HepG2 (cell line): Measurements from ENCODE around the gene DPH3. TPM values are rescaled to one million over a fixed set of nuclear protein-coding genes. Genes with fewer than 3 reads are reported as not detected.

Experiments
- ATAC-seq: fragments of 200-7000 bp; cut with Tn5 transposase; 3 replicates; pipeline ENCODE4 v1.9.1; 2020; ENCODE audit warnings: mild to moderate bottlenecking, moderate library complexity
- BruUV-seq: library from RNA; stranded (reverse); fragments of 400-500 nt; replicated peaks from 2 replicates; lab custom pipeline; 2021; lab: Mats Ljungman, UMichigan
- CTCF ChIA-PET: fragments of 300-600 bp; formaldehyde crosslinking; extraction: SDS; loops from one replicate; lab custom pipeline; 2021; ENCODE audit warnings: low total read pairs, inconsistent platforms, low intra/inter-chr PET ratio; lab: Yijun Ruan, JAX
- POLR2A ChIA-PET: fragments of 350-600 bp; sonication (Branson Sonifier 250); formaldehyde crosslinking; loops from one replicate; lab custom pipeline; 2020; ENCODE audit warnings: antibody characterized with exemption, inconsistent platforms; lab: Yijun Ruan, JAX
- DNase-seq: peaks from one replicate; pipeline ENCODE4 v3.0.0-alpha.2; 2015; ENCODE audit warnings: low spot score
- FAIRE-seq: peaks from 3 replicates; lab custom pipeline; 2011; peaks lifted over from hg19 to GRCh38; lab: Jason Lieb, UNC
- H2AFZ ChIP-seq: one replicate; pipeline ENCODE4 v1.6.1; 2011; ENCODE audit warnings: low read length, inconsistent platforms
- H3K27ac ChIP-seq: fragments of 300-600 bp; 3 replicates; pipeline ENCODE4 v1.8.0; 2011; ENCODE audit warnings: mixed run types, mild to moderate bottlenecking, mixed read lengths, low read length, inconsistent platforms; ENCODE audit not compliant: insufficient read depth; ENCODE audit errors: extremely low read length
- H3K27me3 ChIP-seq, 2 experiments: fragments of 200-600 bp in 1 of 2; 2 replicates in 1 of 2; 3 replicates in 1 of 2; pipeline versions ENCODE4 v1.6.0 to v1.8.0; 2011; ENCODE audit warnings: low read length in 2 of 2, mild to moderate bottlenecking in 2 of 2, moderate library complexity in 2 of 2, inconsistent platforms in 1 of 2; ENCODE audit not compliant: insufficient read depth in 2 of 2, control insufficient read depth in 1 of 2
- H3K36me3 ChIP-seq, 2 experiments: fragments of 200-600 bp in 1 of 2; replicated peaks in 1 of 2; 2 replicates in 1 of 2; 3 replicates in 1 of 2; pipeline versions ENCODE4 v1.5.1 to v1.8.0; 2011; ENCODE audit warnings: low read length in 2 of 2, inconsistent platforms in 1 of 2; ENCODE audit not compliant: insufficient read depth in 2 of 2, control insufficient read depth in 1 of 2
- H3K4me1 ChIP-seq: 2 replicates; pipeline ENCODE4 v1.5.1; 2012; ENCODE audit warnings: low read length, inconsistent platforms; ENCODE audit not compliant: insufficient read depth
- H3K4me2 ChIP-seq: 2 replicates; pipeline ENCODE4 v1.6.0; 2011; ENCODE audit warnings: low read depth, low read length, inconsistent platforms
- H3K4me3 ChIP-seq, 3 experiments: fragments of 200-600 bp in 1 of 3; sonication (generic), shearing (Covaris generic) in 1 of 3; replicated peaks in 1 of 3; 2 replicates each; pipeline ENCODE4 v1.5.1; 2011 to 2016; ENCODE audit warnings: low read length in 3 of 3, inconsistent platforms in 2 of 3, low read depth in 2 of 3, mild to moderate bottlenecking in 2 of 3, control low read depth in 1 of 3, mixed read lengths in 1 of 3; ENCODE audit not compliant: insufficient read depth in 1 of 3
- H3K79me2 ChIP-seq: one replicate; pipeline ENCODE4 v1.6.1; 2011; ENCODE audit warnings: low read length, inconsistent platforms; ENCODE audit not compliant: insufficient read depth
- H3K9ac ChIP-seq: 2 replicates; pipeline ENCODE4 v1.6.0; 2011; ENCODE audit warnings: mild to moderate bottlenecking, low read depth, low read length, inconsistent platforms; ENCODE audit not compliant: insufficient read depth
- H3K9me3 ChIP-seq: 2 replicates; pipeline ENCODE4 v1.5.1; 2012; ENCODE audit warnings: mild to moderate bottlenecking, low read length
- H4K20me1 ChIP-seq: 2 replicates; pipeline ENCODE4 v1.6.0; 2011; ENCODE audit warnings: inconsistent platforms, mild to moderate bottlenecking, low read length, moderate library complexity; ENCODE audit not compliant: insufficient read depth
- ISL2 ChIP-seq: sonication (generic); formaldehyde crosslinking; IDR thresholded peaks from 2 replicates; pipeline ENCODE4 v1.5.0; 2020; ENCODE audit warnings: missing genetic modification reagents
- KDM5B ChIP-seq: sonication (generic); formaldehyde crosslinking; IDR thresholded peaks from 2 replicates; pipeline ENCODE4 v1.4.0; 2020; ENCODE audit warnings: missing genetic modification reagents, mild to moderate bottlenecking, borderline replicate concordance
- POLR2AphosphoS5 ChIP-seq: IDR thresholded peaks from 2 replicates; pipeline ENCODE4 v1.6.1; 2012; ENCODE audit warnings: low read depth, low read length
- SNAI1 ChIP-seq: sonication (generic); formaldehyde crosslinking; IDR thresholded peaks from 2 replicates; pipeline ENCODE4 v1.5.0; 2020; ENCODE audit warnings: mild to moderate bottlenecking, missing genetic modification reagents, borderline replicate concordance
- TBP ChIP-seq: sonication (generic); formaldehyde crosslinking; IDR thresholded peaks from 2 replicates; pipeline ENCODE4 v1.5.0; 2020; ENCODE audit warnings: missing genetic modification reagents
- TCF7 ChIP-seq: sonication (generic); IDR thresholded peaks from 2 replicates; pipeline ENCODE4 v1.6.1; 2016; ENCODE audit warnings: antibody characterized with exemption, low read depth
- ZBTB34 ChIP-seq: sonication (generic); formaldehyde crosslinking; IDR thresholded peaks from 2 replicates; pipeline ENCODE4 v1.8.0; 2022; ENCODE audit warnings: mild to moderate bottlenecking, missing genetic modification reagents
- ZNF260 ChIP-seq: sonication (generic); formaldehyde crosslinking; IDR thresholded peaks from 2 replicates; pipeline ENCODE4 v1.4.0; 2020; ENCODE audit warnings: missing genetic modification reagents, low read depth, mild to moderate bottlenecking, borderline replicate concordance
- ZNF282 ChIP-seq: fragments of 450-650 bp; IDR thresholded peaks from 2 replicates; pipeline ENCODE4 v1.6.1; 2018; ENCODE audit not compliant: partially characterized antibody
- ZNF556 ChIP-seq: sonication (generic); formaldehyde crosslinking; IDR thresholded peaks from 2 replicates; pipeline ENCODE4 v1.4.0; 2020; ENCODE audit warnings: mild to moderate bottlenecking, missing genetic modification reagents, borderline replicate concordance
- ZNF589 ChIP-seq: sonication (generic); formaldehyde crosslinking; conservative IDR thresholded peaks from 2 replicates; pipeline ENCODE4 v1.8.0; 2022; ENCODE audit warnings: mild to moderate bottlenecking, moderate library complexity, missing genetic modification reagents
- ZNF782 ChIP-seq: sonication (generic); formaldehyde crosslinking; IDR thresholded peaks from 2 replicates; pipeline ENCODE4 v1.4.0; 2020; ENCODE audit warnings: missing genetic modification reagents, mild to moderate bottlenecking, borderline replicate concordance
- WGBS: methylation state at CpG from one replicate; pipeline ENCODE4 v1.1.6; 2017; ENCODE audit warnings: low lambda C conversion rate; 5-methylcytosine and 5-hydroxymethylcytosine counted together
- in situ Hi-C: cut with HindIII; loops from 2 replicates; pipeline ENCODE4 v1.10.0; 2017; ENCODE audit warnings: low pct_unique_long_range_greater_than_20kb; ENCODE audit not compliant: extremely low pct_ligation_motif_present
- intact Hi-C: fragments of 100-400 bp; cut with micrococcal nuclease; formaldehyde crosslinking; loops from one replicate; pipeline ENCODE4 v1.10.0; 2022; ENCODE audit not compliant: unreplicated experiment
- polyA plus RNA-seq, 8 experiments: library from polyadenylated mRNA; depleted of rRNA in 3 of 8; stranded (reverse) in 7 of 8; unstranded in 1 of 8; fragments of >200 nt; fragmentation: Illumina TruSeq in 4 of 8; extraction: Trizol in 4 of 8; gene quantifications; 2 replicates each; pipeline versions ENCODE4 v1.2.1 to v1.2.3, GENCODE V29; 2011 to 2016; ENCODE audit warnings: low read depth in 4 of 8, missing spikeins in 1 of 8, mixed read lengths in 1 of 8; ENCODE audit not compliant: insufficient read depth in 1 of 8
- total RNA-seq, 5 experiments: library from RNA; depleted of rRNA; stranded (reverse); fragments of >200 nt; fragmentation: Illumina TruSeq; extraction: Trizol; gene quantifications; 2 replicates each; pipeline ENCODE4 v1.2.3, GENCODE V29; 2016; ENCODE audit warnings: low read depth in 1 of 5
- TF ChIP-seq, protein P1 (sequence below): sonication (generic); formaldehyde crosslinking; IDR thresholded peaks from 2 replicates; pipeline ENCODE4 v1.5.1; 2020; ENCODE audit warnings: missing genetic modification reagents, mild to moderate bottlenecking, borderline replicate concordance

DPH3 gene
- total and polyA plus RNA-seq, 2 of the 13 experiments (the other 11 are each of a cell fraction or from before 2014, with no cell fraction given) = 18.3 to 21.6 TPM

GRCh38 chr3:16262174-16262573 lies 2.6 kb downstream of the DPH3 start:
- in situ Hi-C loops = no loop called here
- peaks cover 44% of the 10 kb centered on the region for H3K79me2 ChIP-seq

More at GRCh38 chr3:16262174-16262573, 2.6 kb downstream of the DPH3 start:
- no peak overlapping the region for H3K9ac ChIP-seq
- ATAC-seq = no peak
- no peak overlapping the region for H3K27ac ChIP-seq
- ChIA-PET CTCF (no interaction called here), POLR2A (no interaction called here)
- intact Hi-C loops = no loop called here
- no peaks in the 10 kb centered on the region; a peak in 1 of 5 replicates for H3K27me3 ChIP-seq
- BruUV-seq = no TSS peak
- H3K4me1 ChIP-seq = peaks cover 29% of the 10 kb centered on the region
- no peak for FAIRE-seq
- no peak overlapping the region for H3K4me2 ChIP-seq
- no peaks in the 10 kb centered on the region for H3K9me3 ChIP-seq
- DNase-seq = no peak
- TF ChIP-seq, protein P1, sequence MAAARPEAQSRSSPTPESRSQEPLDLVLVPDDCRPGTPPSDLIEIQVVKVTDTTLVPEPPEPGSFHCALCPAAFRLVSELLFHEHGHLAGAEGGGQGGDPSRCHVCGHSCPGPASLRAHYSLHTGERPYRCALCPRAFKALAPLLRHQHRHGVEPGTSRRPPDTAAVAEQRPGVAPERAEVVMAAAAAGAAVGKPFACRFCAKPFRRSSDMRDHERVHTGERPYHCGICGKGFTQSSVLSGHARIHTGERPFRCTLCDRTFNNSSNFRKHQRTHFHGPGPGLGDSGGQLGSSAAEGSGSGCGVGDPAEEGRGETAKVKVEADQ (CRISPR knock-in tag) = no peak
- no peak for TF ChIP-seq SNAI1 (CRISPR knock-in tag)
- no peak for TF ChIP-seq TCF7
- no peak for TF ChIP-seq ZNF589
- no peak for TF ChIP-seq TBP (CRISPR knock-in tag)
- TF ChIP-seq ZNF260 = no peak
- no peak for TF ChIP-seq ZNF282
- no peak for TF ChIP-seq KDM5B
- no peak for TF ChIP-seq POLR2AphosphoS5
- TF ChIP-seq ZNF782 = no peak
- no peak for TF ChIP-seq ZBTB34 (CRISPR knock-in tag)
- no peak for TF ChIP-seq ISL2 (CRISPR knock-in tag)
- TF ChIP-seq ZNF556 (CRISPR knock-in tag) = no peak
- TF ChIP-seq, all 625 proteins: peak for 0
- Histone ChIP-seq H3K4me3 (no peak overlapping the region), H4K20me1 (no peaks in the 10 kb centered on the region), H3K36me3 (peaks cover 1 to 26% of the 10 kb centered on the region in 2 experiments; a peak in 3 of 5 replicates), H2AFZ (no peak overlapping the region)
- 83% methylated on average over 4 of the region's 4 CpGs for WGBS
